OCI-LY7 (cell line): ENCODE data around the gene BDKRB2. TPM values are rescaled to one million over a fixed set of nuclear protein-coding genes. Genes with fewer than 3 reads are reported as not detected.

Experiments
- BruUV-seq: library from RNA; stranded (reverse); fragments of 400-500 nt; replicated peaks from 2 replicates; lab custom pipeline; 2021; lab: Mats Ljungman, UMichigan
- CTCF ChIA-PET: fragments of 300-600 bp; sonication (Branson Sonifier 250); formaldehyde crosslinking; loops from one replicate; lab custom pipeline; 2022; ENCODE audit warnings: antibody characterized with exemption; ENCODE audit not compliant: unreplicated experiment; lab: Charles Lee
- POLR2A ChIA-PET: fragments of 300-600 bp; sonication (Branson Sonifier 250); formaldehyde crosslinking; loops from one replicate; lab custom pipeline; 2022; ENCODE audit warnings: antibody characterized with exemption; lab: Charles Lee
- DNase-seq: peaks from one replicate; pipeline ENCODE4 v3.0.0-alpha.2; 2015; ENCODE audit warnings: low spot score
- H2AFZ ChIP-seq: fragments of 200-600 bp; sonication (generic), shearing (Covaris generic); 2 replicates; pipeline ENCODE4 v1.6.1; 2014; ENCODE audit warnings: mild to moderate bottlenecking, antibody characterized with exemption, low read length, moderate library complexity
- H3K27ac ChIP-seq: fragments of 200-600 bp; sonication (generic); 2 replicates; pipeline ENCODE4 v1.5.1; 2014; ENCODE audit warnings: mixed run types, low read depth, mild to moderate bottlenecking, moderate library complexity, low read length, inconsistent platforms; ENCODE audit not compliant: poor library complexity, severe bottlenecking
- H3K36me3 ChIP-seq: fragments of 200-600 bp; sonication (generic); 2 replicates; pipeline ENCODE4 v1.6.1; 2014; ENCODE audit warnings: mild to moderate bottlenecking, antibody characterized with exemption, low read length, moderate library complexity, mixed read lengths; ENCODE audit not compliant: insufficient read depth
- H3K4me1 ChIP-seq: fragments of 200-600 bp; sonication (generic); 2 replicates; pipeline ENCODE4 v1.5.1; 2014; ENCODE audit warnings: mild to moderate bottlenecking, low read length; ENCODE audit not compliant: insufficient read depth, poor library complexity, severe bottlenecking
- H3K4me2 ChIP-seq: fragments of 200-600 bp; sonication (generic); 2 replicates; pipeline ENCODE4 v1.6.1; 2014; ENCODE audit warnings: mild to moderate bottlenecking, low read length
- H3K4me3 ChIP-seq: fragments of 200-600 bp; sonication (generic); 2 replicates; pipeline ENCODE4 v1.5.1; 2014; ENCODE audit warnings: mild to moderate bottlenecking, low read depth, low read length; ENCODE audit not compliant: poor library complexity, severe bottlenecking
- H3K79me2 ChIP-seq: fragments of 200-600 bp; sonication (generic); 2 replicates; pipeline ENCODE4 v1.6.1; 2016; ENCODE audit warnings: low read depth, mild to moderate bottlenecking, low read length, moderate library complexity, mixed read lengths; ENCODE audit not compliant: insufficient read depth
- H3K9me2 ChIP-seq: fragments of 200-600 bp; sonication (generic); 2 replicates; pipeline ENCODE4 v1.6.1; 2016; ENCODE audit warnings: mild to moderate bottlenecking, low read length, mixed read lengths; ENCODE audit not compliant: insufficient read depth
- H3K9me3 ChIP-seq: fragments of 200-600 bp; sonication (generic); 2 replicates; pipeline ENCODE4 v1.6.1; 2014; ENCODE audit warnings: mild to moderate bottlenecking, mixed run types, low read length, mixed read lengths
- H4K20me1 ChIP-seq: fragments of 200-600 bp; sonication (generic); 2 replicates; pipeline ENCODE4 v1.6.1; 2014; ENCODE audit warnings: mild to moderate bottlenecking, antibody characterized with exemption, low read length, moderate library complexity, mixed read lengths; ENCODE audit not compliant: insufficient read depth
- CTCF ChIP-seq: fragments of 200-600 bp; sonication (generic); conservative IDR thresholded peaks from 2 replicates; pipeline ENCODE4 v1.5.1; 2014; ENCODE audit warnings: mild to moderate bottlenecking, antibody characterized with exemption, low read length, moderate library complexity, mixed read lengths
- EZH2phosphoT487 ChIP-seq: fragments of 200-600 bp; sonication (generic); IDR thresholded peaks from 2 replicates; pipeline ENCODE4 v1.6.1; 2018; ENCODE audit warnings: low read depth, borderline replicate concordance, mild to moderate bottlenecking, mixed run types, antibody characterized with exemption, low read length, moderate library complexity, mixed read lengths
- intact Hi-C: fragments of 100-400 bp; cut with micrococcal nuclease; formaldehyde crosslinking; loops from one replicate; pipeline ENCODE4 v1.10.0; 2022; ENCODE audit not compliant: unreplicated experiment
- total RNA-seq, 2 experiments: library from RNA; depleted of rRNA in 1 of 2; stranded (reverse); fragments of >200 nt in 1 of 2; shearing (Covaris generic) in 1 of 2; gene quantifications; 2 replicates each; pipeline ENCODE4 v1.2.3, GENCODE V29; 2014 to 2022

Gene BDKRB2
- total RNA-seq, 2 experiments from 2014 or later, result 0.17 TPM; not detected in 1

DNA sequence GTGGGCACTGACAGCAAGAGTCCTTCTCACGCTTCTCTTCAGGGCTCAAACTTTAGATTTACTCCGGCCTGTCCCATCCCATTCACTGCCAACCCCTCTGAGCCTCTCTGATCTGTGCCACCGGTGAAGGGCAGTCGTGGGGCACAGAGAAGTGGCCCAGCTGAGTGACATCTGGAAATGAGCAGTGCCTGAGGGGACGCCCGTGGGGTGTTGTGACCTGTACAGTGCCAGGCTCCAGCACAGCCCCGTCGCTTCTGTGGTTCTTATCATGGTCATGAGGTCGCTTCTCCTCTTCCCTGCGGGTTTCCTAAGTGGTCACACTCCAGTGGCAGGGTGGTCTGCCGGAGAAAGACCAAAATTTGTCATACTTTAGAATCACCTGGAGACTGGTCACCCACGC lies 4.1 kb downstream of the BDKRB2 start:
- no peak overlapping the region for H3K4me2 ChIP-seq
- no peaks in the 10 kb centered on the region for H3K79me2 ChIP-seq
- H3K36me3 ChIP-seq, result no peaks in the 10 kb centered on the region
- CTCF ChIA-PET, result no interaction called here
- no peaks in the 10 kb centered on the region for H4K20me1 ChIP-seq
- H3K9me2 ChIP-seq, result no peaks in the 10 kb centered on the region
- DNase-seq, result no peak
- peaks cover 5% of the 10 kb centered on the region for H3K4me1 ChIP-seq
- no peak overlapping the region for H2AFZ ChIP-seq
- H3K9me3 ChIP-seq, result no peaks in the 10 kb centered on the region
- POLR2A ChIA-PET, result no interaction called here
- BruUV-seq, result no TSS peak
- H3K27ac ChIP-seq, result no peak overlapping the region
- intact Hi-C loops, result no loop called here
- no peak for TF ChIP-seq EZH2phosphoT487
- TF ChIP-seq CTCF, result no peak
- no peak overlapping the region for H3K4me3 ChIP-seq

DNA sequence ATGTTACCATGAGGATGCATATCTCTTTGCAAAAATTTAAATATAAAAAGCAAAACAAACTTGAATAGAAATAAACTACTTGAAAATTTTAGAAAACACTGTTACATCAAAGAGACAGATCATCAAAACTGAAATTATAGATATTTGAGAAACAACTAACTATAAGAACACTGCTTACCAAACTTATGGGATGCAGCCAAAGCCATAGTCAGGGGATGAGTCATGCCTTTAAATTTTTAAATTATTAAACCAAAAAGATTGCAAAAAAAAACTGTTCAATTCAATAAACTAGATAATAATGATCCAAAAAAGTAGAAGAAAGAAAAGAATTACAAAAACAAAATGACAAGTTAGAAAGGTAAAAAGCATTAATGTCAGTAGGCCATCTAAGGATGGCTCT lies 7.5 kb downstream of the BDKRB2 start:
- H3K4me1 ChIP-seq, result no peaks in the 10 kb centered on the region
- intact Hi-C loops, result no loop called here

GRCh38 chr14:96212896-96213295 lies 8.3 kb downstream of the BDKRB2 start:
- CTCF ChIA-PET, result no interaction called here
- POLR2A ChIA-PET, result no interaction called here
- TF ChIP-seq EZH2phosphoT487, result no peak
- TF ChIP-seq CTCF, result no peak
- H3K4me3 ChIP-seq, result no peak overlapping the region
- no peaks in the 10 kb centered on the region for H4K20me1 ChIP-seq
- no peaks in the 10 kb centered on the region for H3K79me2 ChIP-seq
- no peak overlapping the region for H3K4me2 ChIP-seq
- no TSS peak for BruUV-seq
- no peak overlapping the region for H2AFZ ChIP-seq
- intact Hi-C loops, result no loop called here
- H3K4me1 ChIP-seq, result no peaks in the 10 kb centered on the region
- no peak for DNase-seq
- no peaks in the 10 kb centered on the region for H3K9me3 ChIP-seq
- no peaks in the 10 kb centered on the region for H3K9me2 ChIP-seq
- H3K27ac ChIP-seq, result no peak overlapping the region
- H3K36me3 ChIP-seq, result no peaks in the 10 kb centered on the region

More for the DNA sequence above, 7.5 kb downstream of the BDKRB2 start:
- no TSS peak for BruUV-seq
- Histone ChIP-seq H3K4me2 (no peak overlapping the region), H3K27ac (no peak overlapping the region), H4K20me1 (no peaks in the 10 kb centered on the region), H3K36me3 (no peaks in the 10 kb centered on the region), H2AFZ (no peak overlapping the region), H3K4me3 (no peak overlapping the region), H3K9me3 (no peaks in the 10 kb centered on the region), H3K9me2 (no peaks in the 10 kb centered on the region), H3K79me2 (no peaks in the 10 kb centered on the region)
- no peak for DNase-seq
- TF ChIP-seq EZH2phosphoT487, result no peak
- TF ChIP-seq CTCF, result no peak
- ChIA-PET POLR2A (no interaction called here), CTCF (no interaction called here)
